Measurements from ENCODE around the gene TAS2R40. TPM values are rescaled to one million over a fixed set of nuclear protein-coding genes. Genes with fewer than 3 reads are reported as not detected.

TAS2R40 gene
- total RNA-seq, 1 donor from 2014 or later, result not detected

DNA sequence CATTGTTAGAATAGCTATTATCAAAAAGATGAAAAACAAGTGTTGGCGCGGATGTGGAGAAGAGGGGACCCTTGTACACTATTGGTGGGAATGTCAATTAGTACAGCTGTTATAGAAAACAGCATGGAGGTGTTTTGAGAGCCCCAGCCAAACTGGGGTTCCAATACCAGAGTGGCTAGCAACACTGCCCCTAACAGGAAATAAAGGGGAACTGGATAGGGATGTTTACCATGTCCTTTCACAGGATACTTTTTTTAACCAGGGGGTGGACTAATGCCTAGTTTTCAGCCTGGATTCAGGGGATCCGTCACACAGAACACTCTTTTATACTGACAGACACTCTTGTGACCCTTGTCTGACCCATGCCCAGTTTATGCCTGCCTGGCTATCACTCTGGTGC lies 34.5 kb downstream of the TAS2R40 start:
- Histone ChIP-seq H3K4me1 (peaks cover 6% of the 10 kb centered on the region), H3K36me3 (no peaks in the 10 kb centered on the region), H3K27ac (replicated peaks) (no peak overlapping the region), H3K4me3 (no peak overlapping the region), H3K9me3 (replicated peaks) (no peaks in the 10 kb centered on the region), H3K27me3 (ENCODE audit: low read depth) (no peaks in the 10 kb centered on the region)
- intact Hi-C loops (cut with micrococcal nuclease), result no loop called here
- TF ChIP-seq, protein P1, sequence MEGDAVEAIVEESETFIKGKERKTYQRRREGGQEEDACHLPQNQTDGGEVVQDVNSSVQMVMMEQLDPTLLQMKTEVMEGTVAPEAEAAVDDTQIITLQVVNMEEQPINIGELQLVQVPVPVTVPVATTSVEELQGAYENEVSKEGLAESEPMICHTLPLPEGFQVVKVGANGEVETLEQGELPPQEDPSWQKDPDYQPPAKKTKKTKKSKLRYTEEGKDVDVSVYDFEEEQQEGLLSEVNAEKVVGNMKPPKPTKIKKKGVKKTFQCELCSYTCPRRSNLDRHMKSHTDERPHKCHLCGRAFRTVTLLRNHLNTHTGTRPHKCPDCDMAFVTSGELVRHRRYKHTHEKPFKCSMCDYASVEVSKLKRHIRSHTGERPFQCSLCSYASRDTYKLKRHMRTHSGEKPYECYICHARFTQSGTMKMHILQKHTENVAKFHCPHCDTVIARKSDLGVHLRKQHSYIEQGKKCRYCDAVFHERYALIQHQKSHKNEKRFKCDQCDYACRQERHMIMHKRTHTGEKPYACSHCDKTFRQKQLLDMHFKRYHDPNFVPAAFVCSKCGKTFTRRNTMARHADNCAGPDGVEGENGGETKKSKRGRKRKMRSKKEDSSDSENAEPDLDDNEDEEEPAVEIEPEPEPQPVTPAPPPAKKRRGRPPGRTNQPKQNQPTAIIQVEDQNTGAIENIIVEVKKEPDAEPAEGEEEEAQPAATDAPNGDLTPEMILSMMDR (IDR thresholded peaks at IDR 0.05; ENCODE audit: borderline replicate concordance), result no peak
- DNase-seq, result no peak

DNA sequence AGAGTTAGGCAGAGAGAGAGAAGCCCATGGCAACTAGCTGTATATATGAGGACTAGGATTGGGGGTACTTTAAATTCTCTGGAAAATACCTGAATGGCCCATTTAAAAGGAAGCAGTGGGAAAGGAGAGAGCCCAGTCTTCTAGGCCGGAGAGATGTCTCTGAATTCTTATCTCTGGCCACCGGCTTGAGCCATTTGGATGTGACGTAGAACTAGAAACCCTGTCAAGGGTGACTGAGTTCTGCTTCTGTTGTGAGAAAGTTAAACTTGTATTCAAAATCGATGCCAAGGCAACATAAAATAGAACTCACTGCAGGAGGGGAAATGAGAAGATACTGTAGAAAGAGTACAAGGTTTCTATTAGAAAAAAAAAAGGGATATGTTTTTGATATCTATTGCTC lies 35.1 kb downstream of the TAS2R40 start:
- Histone ChIP-seq H3K9me3 (replicated peaks) (no peaks in the 10 kb centered on the region), H3K27ac (replicated peaks) (no peak overlapping the region), H3K27me3 (ENCODE audit: low read depth) (no peaks in the 10 kb centered on the region), H3K36me3 (no peaks in the 10 kb centered on the region), H3K4me3 (no peak overlapping the region), H3K4me1 (peaks cover 6% of the 10 kb centered on the region)
- intact Hi-C loops (cut with micrococcal nuclease), result no loop called here
- DNase-seq, result no peak
- TF ChIP-seq, protein P1 (IDR thresholded peaks at IDR 0.05; ENCODE audit: borderline replicate concordance), result no peak

- intact Hi-C loops (cut with micrococcal nuclease), result no loop called here
- Histone ChIP-seq H3K9me3 (replicated peaks) (no peaks in the 10 kb centered on the region), H3K4me3 (no peak overlapping the region), H3K27me3 (ENCODE audit: low read depth) (no peaks in the 10 kb centered on the region), H3K27ac (replicated peaks) (no peak overlapping the region), H3K4me1 (peaks cover 6% of the 10 kb centered on the region), H3K36me3 (no peaks in the 10 kb centered on the region)
- DNase-seq, result no peak
- TF ChIP-seq, protein P1 (IDR thresholded peaks at IDR 0.05; ENCODE audit: borderline replicate concordance), result no peak
Observed at GRCh38 chr7:143257501-143257900, 35.7 kb downstream of the TAS2R40 start.

DNA sequence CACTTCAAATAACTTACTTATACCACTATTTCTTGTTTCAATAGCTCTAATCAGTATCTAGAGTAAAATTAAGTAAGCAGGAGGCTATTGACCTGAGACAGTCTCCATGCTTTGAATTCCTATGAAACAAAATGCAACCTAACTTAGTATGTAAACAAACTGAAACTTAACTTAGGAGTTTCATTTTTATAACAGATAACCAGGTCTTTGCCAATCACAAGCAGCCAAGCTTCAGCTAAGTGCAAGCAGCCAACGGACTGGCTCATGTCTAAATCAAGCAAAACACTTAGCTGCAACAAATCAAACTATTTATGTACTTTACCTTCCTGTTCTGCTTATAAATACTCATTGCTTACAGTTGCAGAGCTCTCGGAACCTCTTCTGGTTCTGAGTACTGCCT lies 37.0 kb downstream of the TAS2R40 start:
- H3K36me3 ChIP-seq, result no peaks in the 10 kb centered on the region
- no peaks in the 10 kb centered on the region for H3K27me3 ChIP-seq (ENCODE audit: low read depth)
- intact Hi-C loops (cut with micrococcal nuclease), result no loop called here
- H3K27ac ChIP-seq (replicated peaks), result peak overlapping the region; percentile 68
- H3K4me1 ChIP-seq, result peaks cover 17% of the 10 kb centered on the region
- H3K9me3 ChIP-seq (replicated peaks), result no peaks in the 10 kb centered on the region
- TF ChIP-seq, protein P1 (IDR thresholded peaks at IDR 0.05; ENCODE audit: borderline replicate concordance), result no peak
- no peak for DNase-seq
- H3K4me3 ChIP-seq, result no peak overlapping the region

GRCh38 chr7:143259765-143260164 lies 37.9 kb downstream of the TAS2R40 start:
- Histone ChIP-seq H3K4me1 (peaks cover 26% of the 10 kb centered on the region), H3K27me3 (ENCODE audit: low read depth) (no peaks in the 10 kb centered on the region), H3K4me3 (no peak overlapping the region), H3K36me3 (no peaks in the 10 kb centered on the region), H3K27ac (replicated peaks) (peak overlapping the region; percentile 68), H3K9me3 (replicated peaks) (no peaks in the 10 kb centered on the region)
- DNase-seq, result no peak
- TF ChIP-seq, protein P1 (IDR thresholded peaks at IDR 0.05; ENCODE audit: borderline replicate concordance), result no peak
- intact Hi-C loops (cut with micrococcal nuclease), result no loop called here

- no peak overlapping the region for H3K27ac ChIP-seq (replicated peaks)
- peaks cover 41% of the 10 kb centered on the region for H3K4me1 ChIP-seq
- H3K36me3 ChIP-seq, result peaks cover 2% of the 10 kb centered on the region
- H3K4me3 ChIP-seq, result no peak overlapping the region
- DNase-seq, result no peak
- TF ChIP-seq, protein P1 (IDR thresholded peaks at IDR 0.05; ENCODE audit: borderline replicate concordance), result no peak
- no peaks in the 10 kb centered on the region for H3K27me3 ChIP-seq (ENCODE audit: low read depth)
- intact Hi-C loops (cut with micrococcal nuclease), result no loop called here
- no peaks in the 10 kb centered on the region for H3K9me3 ChIP-seq (replicated peaks)
Observed at GRCh38 chr7:143261901-143262300, 40.1 kb downstream of the TAS2R40 start.

Measured in left ventricle myocardium inferior (tissue), 1 donor.